Psoas muscle (tissue), 8 donors: ENCODE results near the gene TRAPPC11. TPM values are rescaled to one million over a fixed set of nuclear protein-coding genes. Genes with fewer than 3 reads are reported as not detected.

Experiments used
- ATAC-seq, 4 donors: fragments of 200-7000 bp; cut with Tn5 transposase; one replicate each; pipeline ENCODE4 v1.9.1; 2020; ENCODE audit warnings: moderate library complexity in 3 of 4, mild to moderate bottlenecking in 2 of 4
- DNase-seq, 2 donors: peaks; one replicate each; pipeline ENCODE4 v3.0.0-alpha.2; 2020
- H3K27ac ChIP-seq: fragments of 200-600 bp; one replicate; pipeline ENCODE4 v1.8.0; 2022
- H3K27me3 ChIP-seq, 3 donors: fragments of 200-600 bp in 1 of 3; one replicate each; pipeline versions ENCODE4 v1.6.1 to v1.8.0; 2013 to 2022; ENCODE audit warnings: low read length in 2 of 3, mild to moderate bottlenecking in 2 of 3, moderate library complexity in 1 of 3; ENCODE audit not compliant: insufficient read depth in 3 of 3
- H3K36me3 ChIP-seq, 2 donors: fragments of 200-600 bp in 1 of 2; one replicate each; pipeline versions ENCODE4 v1.6.1 to v1.8.0; 2013 to 2022; ENCODE audit warnings: low read depth in 1 of 2, mild to moderate bottlenecking in 1 of 2, moderate library complexity in 1 of 2; ENCODE audit not compliant: insufficient read depth in 1 of 2
- H3K4me1 ChIP-seq: fragments of 200-600 bp; one replicate; pipeline ENCODE4 v1.8.0; 2022
- H3K4me3 ChIP-seq: fragments of 200-600 bp; one replicate; pipeline ENCODE4 v1.8.0; 2022; ENCODE audit warnings: mild to moderate bottlenecking
- H3K9me3 ChIP-seq: fragments of 200-600 bp; one replicate; pipeline ENCODE4 v1.8.0; 2022
- WGBS, 3 donors: extraction: QIAGEN DNeasy Blood & Tissue Kit; methylation state at CpG; one replicate each; pipeline versions ENCODE4 v1.1.6 to v1.1.7; 2013; 5-methylcytosine and 5-hydroxymethylcytosine counted together
- intact Hi-C, 2 donors: fragments of 100-400 bp; cut with DNase I; formaldehyde crosslinking; loops; one replicate each; pipeline versions ENCODE4 v1.11.0 to v1.14.2; 2022
- polyA plus RNA-seq, 3 donors: library from polyadenylated mRNA; stranded (reverse); fragments of 200-250 nt; gene quantifications; one replicate each; pipeline ENCODE4 v1.2.3, GENCODE V29; 2013
- total RNA-seq, 4 donors: library from RNA; stranded (reverse); fragmentation: NEBNext Ultra II Directional in 2 of 4; extraction: Animal tissue kit (Norgen Biotek cat#: 25700) in 2 of 4; gene quantifications; one replicate each; pipeline versions ENCODE4 v1.2.1 to v1.2.4, GENCODE V29; 2021 to 2023
- TF ChIP-seq, protein P1 (sequence below): fragments of 200-600 bp; IDR thresholded peaks from one replicate; pipeline ENCODE4 v1.8.0; 2022; ENCODE audit warnings: antibody characterized with exemption
- donor health status: healthy with polysubstance abuse.
- donor health status: DM: no; HTN: no; CAD: no; lungs with moderate emphysema.
- donor health status: Bipolar disorder and iron deficiency.
- donor health status: healthy.
- donor health status: DM: yes; HTN: yes; CAD: no.
- donor health status: DM: no; HTN: no; CAD: no.
- donor health status: DM: no; HTN: no; CAD: no.
- donor health status: DM: yes; HTN: yes; CAD: no.

The TRAPPC11 gene
- total and polyA plus RNA-seq, 7 donors: 10.5 to 24.3 (median 20.6) TPM

DNA sequence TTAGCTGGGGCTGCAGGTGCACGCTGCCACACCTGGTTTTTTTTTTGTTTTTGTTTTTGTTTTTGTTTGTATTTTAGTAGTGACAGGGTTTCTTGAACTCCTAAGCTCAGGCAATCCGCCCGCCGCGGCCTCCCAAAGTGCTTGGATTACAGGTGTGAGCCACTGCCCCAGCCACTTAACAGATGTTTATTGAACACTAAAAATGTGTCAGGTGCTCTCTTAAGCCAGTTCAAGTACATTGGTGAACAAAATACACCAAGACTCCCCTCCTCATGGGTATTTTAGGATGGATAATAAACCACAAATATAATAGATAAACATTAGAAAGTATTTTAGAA, 69.9 kb downstream of the TRAPPC11 start:
- Histone ChIP-seq H3K27ac (no peak overlapping the region), H3K9me3 (no peaks in the 10 kb centered on the region), H3K4me3 (no peak overlapping the region), H3K4me1 (no peaks in the 10 kb centered on the region), H3K27me3 (no peaks in the 10 kb centered on the region), H3K36me3 (no peaks in the 10 kb centered on the region)
- 89 to 93% (median 92%) methylated on average over 5 of the region's 5 CpGs for WGBS, 3 donors
- ATAC-seq (no peak), DNase-seq (no peak)
- TF ChIP-seq, protein P1, sequence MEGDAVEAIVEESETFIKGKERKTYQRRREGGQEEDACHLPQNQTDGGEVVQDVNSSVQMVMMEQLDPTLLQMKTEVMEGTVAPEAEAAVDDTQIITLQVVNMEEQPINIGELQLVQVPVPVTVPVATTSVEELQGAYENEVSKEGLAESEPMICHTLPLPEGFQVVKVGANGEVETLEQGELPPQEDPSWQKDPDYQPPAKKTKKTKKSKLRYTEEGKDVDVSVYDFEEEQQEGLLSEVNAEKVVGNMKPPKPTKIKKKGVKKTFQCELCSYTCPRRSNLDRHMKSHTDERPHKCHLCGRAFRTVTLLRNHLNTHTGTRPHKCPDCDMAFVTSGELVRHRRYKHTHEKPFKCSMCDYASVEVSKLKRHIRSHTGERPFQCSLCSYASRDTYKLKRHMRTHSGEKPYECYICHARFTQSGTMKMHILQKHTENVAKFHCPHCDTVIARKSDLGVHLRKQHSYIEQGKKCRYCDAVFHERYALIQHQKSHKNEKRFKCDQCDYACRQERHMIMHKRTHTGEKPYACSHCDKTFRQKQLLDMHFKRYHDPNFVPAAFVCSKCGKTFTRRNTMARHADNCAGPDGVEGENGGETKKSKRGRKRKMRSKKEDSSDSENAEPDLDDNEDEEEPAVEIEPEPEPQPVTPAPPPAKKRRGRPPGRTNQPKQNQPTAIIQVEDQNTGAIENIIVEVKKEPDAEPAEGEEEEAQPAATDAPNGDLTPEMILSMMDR: no peak
- intact Hi-C loops: loop anchor here in 1 of 2 donors (10.0 kb wide), 1 partner anchor 436 kb away; no protein-coding TSS in a partner anchor

DNA sequence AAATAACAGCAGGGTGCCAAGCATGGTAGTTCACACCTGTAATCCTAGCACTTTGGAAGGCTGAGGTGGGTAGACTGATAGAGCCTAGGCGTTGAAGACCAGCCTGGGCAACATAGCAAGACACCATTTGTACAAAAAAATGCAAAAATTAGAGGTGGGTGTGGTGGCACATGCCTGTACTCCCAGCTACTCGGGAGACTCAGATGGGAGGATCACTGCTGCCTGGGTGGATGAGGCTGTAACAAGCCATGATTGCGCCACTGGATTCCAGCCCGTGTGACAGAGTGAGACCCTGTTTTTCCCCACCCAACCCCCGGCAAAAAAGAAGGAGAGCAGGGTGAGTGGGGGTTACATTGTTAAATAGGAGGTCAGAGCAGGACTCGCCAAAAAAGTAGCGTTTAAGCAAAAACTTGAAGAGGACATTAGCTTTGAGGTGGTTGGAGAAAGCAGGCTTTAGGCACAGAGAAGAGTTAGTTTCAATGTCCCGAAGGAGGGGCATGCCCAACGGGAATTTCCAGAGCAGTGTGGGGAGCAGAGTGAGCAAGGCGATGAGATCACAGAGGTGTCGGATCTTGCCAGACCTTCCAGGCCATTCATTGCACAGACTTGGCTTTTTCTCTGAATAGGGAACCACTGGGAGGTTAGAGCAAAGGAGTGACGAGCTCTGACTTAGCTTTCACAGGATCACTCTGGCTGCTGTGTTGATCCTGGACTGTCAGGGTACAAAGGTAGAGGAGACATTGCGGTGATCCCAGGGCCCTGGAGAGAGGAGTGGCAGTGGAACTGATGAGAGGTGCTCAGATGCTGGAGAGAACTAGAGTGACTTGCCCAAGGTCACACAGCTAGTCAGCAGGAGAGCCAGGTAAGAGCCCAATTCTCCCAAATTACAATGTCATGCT, 70.6 kb downstream of the TRAPPC11 start:
- intact Hi-C loops: loop anchor here in 1 of 2 donors (10.0 kb wide), 1 partner anchor 435 kb away; no protein-coding TSS in a partner anchor
- no peak for ATAC-seq

DNA sequence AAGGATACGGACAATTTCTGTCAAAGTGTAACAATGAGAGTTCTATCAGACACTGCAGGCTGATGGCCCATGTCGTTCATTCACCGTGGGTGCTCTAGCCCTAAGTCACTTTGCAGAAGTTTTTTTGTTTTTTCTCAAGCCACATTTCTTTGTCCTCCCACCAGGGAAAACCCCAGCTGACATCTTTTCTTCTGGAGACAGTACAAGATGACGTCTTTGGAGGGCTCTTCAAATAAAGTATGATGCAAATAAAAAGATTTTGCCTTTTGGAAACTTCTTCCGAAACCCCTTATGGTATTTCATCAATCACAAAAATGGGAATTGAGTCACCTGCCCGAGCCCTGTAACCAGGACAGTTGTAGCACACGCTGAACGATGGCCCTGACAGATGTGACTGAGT, 73.2 kb downstream of the TRAPPC11 start:
- no peak overlapping the region for H3K4me3 ChIP-seq
- ATAC-seq: no peak
- no peaks in the 10 kb centered on the region for H3K9me3 ChIP-seq
- WGBS, 3 donors: 80 to 84% (median 82%) methylated on average over 8 of the region's 8 CpGs
- no peak overlapping the region for H3K27ac ChIP-seq
- no peaks in the 10 kb centered on the region for H3K4me1 ChIP-seq
- H3K27me3 ChIP-seq: no peaks in the 10 kb centered on the region
- DNase-seq: no peak
- H3K36me3 ChIP-seq: no peaks in the 10 kb centered on the region
- TF ChIP-seq, protein P1: no peak
- intact Hi-C loops: no loop called here

More for the DNA sequence above, 70.6 kb downstream of the TRAPPC11 start:
- H3K36me3 ChIP-seq: no peaks in the 10 kb centered on the region
- TF ChIP-seq, protein P1: no peak
- H3K27ac ChIP-seq: no peak overlapping the region
- 68 to 79% (median 72%) methylated on average over 13 of the region's 13 CpGs for WGBS, 3 donors
- H3K4me3 ChIP-seq: no peak overlapping the region
- no peak for DNase-seq
- no peaks in the 10 kb centered on the region for H3K4me1 ChIP-seq
- no peaks in the 10 kb centered on the region for H3K9me3 ChIP-seq
- no peaks in the 10 kb centered on the region for H3K27me3 ChIP-seq

DNA sequence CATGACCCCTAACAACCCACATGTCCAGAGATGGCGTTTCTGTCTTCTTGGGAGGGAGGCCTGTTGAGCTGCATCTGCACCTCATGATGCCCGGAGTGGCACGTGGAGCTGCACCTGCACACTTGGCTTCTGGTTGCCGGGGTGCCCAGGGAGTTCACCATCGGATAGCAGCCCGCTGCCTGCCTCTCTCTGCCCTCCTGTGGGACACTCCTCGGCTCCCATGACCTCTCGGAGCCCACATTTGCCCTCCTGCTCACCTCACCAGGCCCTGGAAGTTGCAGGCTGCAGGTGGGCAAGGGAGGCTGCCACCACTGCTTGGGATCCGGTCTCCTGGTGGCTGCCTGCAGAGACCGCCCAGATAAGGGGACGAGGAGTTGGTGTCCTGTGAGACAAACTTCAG, 74.1 kb downstream of the TRAPPC11 start:
- Histone ChIP-seq H3K27ac (no peak overlapping the region), H3K36me3 (no peaks in the 10 kb centered on the region), H3K27me3 (no peaks in the 10 kb centered on the region), H3K4me1 (no peaks in the 10 kb centered on the region), H3K4me3 (no peak overlapping the region), H3K9me3 (no peaks in the 10 kb centered on the region)
- ATAC-seq: no peak
- WGBS, 3 donors: 86 to 88% (median 86%) methylated on average over 11 of the region's 11 CpGs
- TF ChIP-seq, protein P1: no peak
- intact Hi-C loops: no loop called here
- no peak for DNase-seq
